HEK293T (cell line): ENCODE measurements around the gene DHRS3.

ENCODE experiments used
- BHLHE40 ChIP-seq: fragments of 450-650 bp; IDR thresholded peaks from 2 replicates; pipeline ENCODE4 v1.6.1; 2016; ENCODE audit warnings: mild to moderate bottlenecking, moderate library complexity, borderline replicate concordance
- FOXA1 ChIP-seq: fragments of 450-650 bp; IDR thresholded peaks from 2 replicates; pipeline ENCODE4 v1.6.1; 2016; ENCODE audit warnings: mild to moderate bottlenecking
- HDGF ChIP-seq: fragments of 450-650 bp; IDR thresholded peaks from 2 replicates; pipeline ENCODE4 v1.6.1; 2017; ENCODE audit warnings: antibody characterized with exemption, borderline replicate concordance
- NFRKB ChIP-seq: fragments of 450-650 bp; IDR thresholded peaks from 2 replicates; pipeline ENCODE4 v1.6.1; 2016; ENCODE audit warnings: mild to moderate bottlenecking, moderate library complexity
- PKNOX1 ChIP-seq: fragments of 450-650 bp; IDR thresholded peaks from 2 replicates; pipeline ENCODE4 v1.6.1; 2016
- SP1 ChIP-seq: fragments of 450-650 bp; IDR thresholded peaks from 2 replicates; pipeline ENCODE4 v1.6.1; 2017
- TARDBP ChIP-seq: fragments of 450-650 bp; IDR thresholded peaks from 2 replicates; pipeline ENCODE4 v1.6.1; 2016
- ZNF384 ChIP-seq: fragments of 450-650 bp; IDR thresholded peaks from 2 replicates; pipeline ENCODE4 v1.6.1; 2016

- no peak for TF ChIP-seq SP1
- no peak for TF ChIP-seq FOXA1
- no peak for TF ChIP-seq HDGF
- TF ChIP-seq NFRKB = no peak
- TF ChIP-seq ZNF384 = no peak
- no peak for TF ChIP-seq TARDBP
- no peak for TF ChIP-seq PKNOX1
- TF ChIP-seq BHLHE40 = no peak
Measured at GRCh38 chr1:12604986-12605385, 13.0 kb downstream of the DHRS3 start.
